ENCODE results near the gene TXN2.

GRCh38 chr22:36456464-36456845 is 25.0 kb downstream of the TXN2 start:
- TF ChIP-seq CTCF (IDR thresholded peaks at IDR 0.05; ENCODE audit: insufficient read depth, low read depth, low read length) (no peak), EZH2 (IDR thresholded peaks at IDR 0.05; ENCODE audit: insufficient read depth, low read length) (no peak)
